AG04450 (cell line): ENCODE results near the gene RAB18. TPM values are rescaled to one million over a fixed set of nuclear protein-coding genes. Genes with fewer than 3 reads are reported as not detected.

ENCODE experiments used
- CTCF ChIA-PET: fragments of 300-600, 350-600 bp; formaldehyde crosslinking; extraction: SDS; loops from one replicate; lab custom pipeline; 2022; ENCODE audit warnings: antibody characterized with exemption, inconsistent platforms; lab: Charles Lee
- POLR2A ChIA-PET: fragments of 350-600 bp; formaldehyde crosslinking; extraction: SDS; loops from one replicate; lab custom pipeline; 2021; ENCODE audit warnings: antibody characterized with exemption, inconsistent platforms; lab: Yijun Ruan, JAX
- DNase-seq: peaks from one replicate; pipeline ENCODE4 v3.0.0-alpha.2; 2011; ENCODE audit warnings: low read depth, low spot score
- H3K27ac ChIP-seq: one replicate; pipeline ENCODE4 v1.5.1; 2012; ENCODE audit warnings: low read depth, low read length, control low read depth
- H3K27me3 ChIP-seq: one replicate; pipeline ENCODE4 v1.6.0; 2012; ENCODE audit warnings: low read length; ENCODE audit not compliant: control insufficient read depth, insufficient read depth
- H3K4me3 ChIP-seq: 2 replicates; pipeline ENCODE4 v1.5.1; 2011; ENCODE audit warnings: mild to moderate bottlenecking, low read depth, low read length, control low read depth
- H3K9me3 ChIP-seq: 2 replicates; pipeline ENCODE4 v1.5.1; 2012; ENCODE audit warnings: low read length; ENCODE audit not compliant: control insufficient read depth, insufficient read depth
- CTCF ChIP-seq: IDR thresholded peaks from 2 replicates; pipeline ENCODE4 v1.5.1; 2011; ENCODE audit warnings: low read depth, low read length, control low read depth, inconsistent platforms
- polyA plus RNA-seq: library from polyadenylated mRNA; depleted of rRNA; stranded (reverse); fragments of >200 nt; gene quantifications from 2 replicates; pipeline ENCODE4 v1.2.3, GENCODE V29; 2011

Gene RAB18
- polyA plus RNA-seq, 1 experiment: 93.5 TPM

- ChIA-PET CTCF (interaction anchor here (1.1 to 1.4 kb wide), 2 partner anchors 8 to 21 kb away, joined by 3 read pairs; no protein-coding TSS in a partner anchor), POLR2A (no interaction called here)
- DNase-seq: no peak
- H3K4me3 ChIP-seq: no peak overlapping the region
- no peaks in the 10 kb centered on the region for H3K9me3 ChIP-seq
- H3K27ac ChIP-seq: no peak overlapping the region
- no peak for TF ChIP-seq CTCF
- H3K27me3 ChIP-seq: no peaks in the 10 kb centered on the region
Measured at GRCh38 chr10:27526242-27526641, 22.1 kb downstream of the RAB18 start.

DNA sequence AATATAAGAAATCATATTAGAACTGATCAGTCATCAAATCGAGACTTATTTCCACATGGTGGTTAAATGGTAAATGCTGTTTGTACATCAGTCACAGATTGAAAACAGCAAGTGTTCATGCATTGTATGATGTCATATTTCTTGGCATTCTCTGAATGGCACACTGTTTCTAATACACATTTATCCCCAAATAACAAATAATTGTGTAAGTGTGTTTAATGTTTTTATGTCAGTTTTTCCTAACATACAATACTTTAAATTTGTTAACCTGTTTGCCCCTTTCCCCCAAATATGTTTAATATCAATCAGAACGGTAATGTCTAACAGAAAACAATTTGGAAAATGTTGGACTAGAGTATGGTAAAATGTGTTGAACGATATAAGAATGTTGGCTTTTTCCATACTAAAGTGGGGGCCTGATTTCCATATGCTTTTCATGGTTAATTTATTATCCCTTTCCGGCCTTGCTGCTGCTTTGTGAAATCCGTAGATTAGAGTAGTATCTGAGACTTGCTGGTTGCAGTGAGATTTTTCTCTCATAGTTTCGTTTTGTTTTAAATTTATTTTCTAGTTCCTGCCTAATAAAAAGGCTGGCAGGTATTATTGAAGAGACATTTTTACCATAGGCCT lies 23.7 kb downstream of the RAB18 start:
- TF ChIP-seq CTCF: no peak
- Histone ChIP-seq H3K27ac (no peak overlapping the region), H3K27me3 (no peaks in the 10 kb centered on the region), H3K9me3 (no peaks in the 10 kb centered on the region), H3K4me3 (no peak overlapping the region)
- ChIA-PET POLR2A (no interaction called here), CTCF (interaction anchor here (1.1 kb wide), 1 partner anchor 81 kb away, joined by 3 read pairs; no protein-coding TSS in a partner anchor)
- no peak for DNase-seq

DNA sequence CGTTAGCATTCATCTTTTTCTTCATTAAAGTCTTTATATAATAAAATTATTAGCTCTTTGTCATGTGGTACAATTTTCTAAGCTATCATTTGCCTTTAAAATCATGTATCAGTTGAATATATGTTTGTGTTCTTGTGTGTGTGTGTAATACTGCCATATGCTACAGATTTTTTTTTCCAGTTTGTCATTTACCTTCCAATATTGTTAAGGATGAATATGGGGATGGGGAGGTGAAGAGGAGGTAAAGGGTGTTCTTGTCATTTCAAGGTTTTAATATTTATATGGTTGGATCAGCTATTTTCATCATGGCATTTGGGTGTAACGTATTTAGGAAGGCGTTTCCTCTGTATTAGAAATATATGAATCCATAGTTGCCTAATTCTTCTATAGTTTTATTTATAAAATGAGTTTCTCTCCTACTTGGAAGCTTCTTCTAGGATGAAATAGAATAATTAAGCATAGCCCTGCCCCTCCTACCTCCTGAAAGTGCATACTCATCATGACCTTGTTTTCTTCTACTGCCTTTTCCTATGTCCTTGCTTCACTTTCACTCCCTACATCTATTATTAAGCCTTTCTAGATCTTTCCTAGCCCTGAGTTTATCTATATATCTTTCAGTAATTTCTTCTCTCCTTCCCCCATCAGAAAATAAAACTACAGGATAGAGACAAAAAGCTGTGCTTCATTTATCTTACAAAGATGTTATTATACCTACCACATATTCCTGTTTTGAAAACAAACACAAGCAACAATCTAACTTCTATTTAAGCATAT lies 25.1 kb downstream of the RAB18 start:
- H3K9me3 ChIP-seq: no peaks in the 10 kb centered on the region
- DNase-seq: no peak
- no peak overlapping the region for H3K27ac ChIP-seq
- no peak overlapping the region for H3K4me3 ChIP-seq
- no peaks in the 10 kb centered on the region for H3K27me3 ChIP-seq
- ChIA-PET POLR2A (no interaction called here), CTCF (interaction anchor here (0.6 to 1.1 kb wide), 3 partner anchors 23 to 83 kb away, joined by 3 to 4 read pairs (median 3); partner anchors contain the start of gene RAB18)
- TF ChIP-seq CTCF: no peak

- Histone ChIP-seq H3K27me3 (no peaks in the 10 kb centered on the region), H3K9me3 (no peaks in the 10 kb centered on the region), H3K27ac (no peak overlapping the region), H3K4me3 (no peak overlapping the region)
- DNase-seq: no peak
- TF ChIP-seq CTCF: no peak
- POLR2A ChIA-PET: no interaction called here
- CTCF ChIA-PET: interaction anchor here (0.6 kb wide), 1 partner anchor 212 kb away, joined by 3 read pairs; no protein-coding TSS in a partner anchor
Measured at GRCh38 chr10:27530477-27530876, 26.4 kb downstream of the RAB18 start.
